ENCODE data around the gene PLXNB1.

DNA sequence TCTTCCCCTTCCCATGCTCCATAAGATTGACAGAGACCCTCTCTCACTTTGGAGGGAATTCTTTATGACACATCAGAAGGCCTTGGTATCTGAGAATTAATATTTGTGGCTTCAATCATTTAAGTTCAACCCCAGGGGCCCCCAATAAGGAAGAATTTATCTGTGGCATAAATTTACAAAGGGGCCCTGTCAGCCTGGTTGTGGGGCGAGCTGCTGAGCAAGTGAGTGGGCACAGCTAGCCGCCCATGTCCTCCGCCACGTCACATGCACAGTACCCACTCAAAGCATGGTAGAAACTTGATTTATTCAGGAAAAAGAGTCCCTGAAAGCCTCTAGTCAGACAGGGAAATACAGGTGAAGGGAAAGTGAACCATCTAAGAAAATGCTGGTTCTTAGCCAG, 13.3 kb downstream of the PLXNB1 start:
- TF ChIP-seq, protein P1, sequence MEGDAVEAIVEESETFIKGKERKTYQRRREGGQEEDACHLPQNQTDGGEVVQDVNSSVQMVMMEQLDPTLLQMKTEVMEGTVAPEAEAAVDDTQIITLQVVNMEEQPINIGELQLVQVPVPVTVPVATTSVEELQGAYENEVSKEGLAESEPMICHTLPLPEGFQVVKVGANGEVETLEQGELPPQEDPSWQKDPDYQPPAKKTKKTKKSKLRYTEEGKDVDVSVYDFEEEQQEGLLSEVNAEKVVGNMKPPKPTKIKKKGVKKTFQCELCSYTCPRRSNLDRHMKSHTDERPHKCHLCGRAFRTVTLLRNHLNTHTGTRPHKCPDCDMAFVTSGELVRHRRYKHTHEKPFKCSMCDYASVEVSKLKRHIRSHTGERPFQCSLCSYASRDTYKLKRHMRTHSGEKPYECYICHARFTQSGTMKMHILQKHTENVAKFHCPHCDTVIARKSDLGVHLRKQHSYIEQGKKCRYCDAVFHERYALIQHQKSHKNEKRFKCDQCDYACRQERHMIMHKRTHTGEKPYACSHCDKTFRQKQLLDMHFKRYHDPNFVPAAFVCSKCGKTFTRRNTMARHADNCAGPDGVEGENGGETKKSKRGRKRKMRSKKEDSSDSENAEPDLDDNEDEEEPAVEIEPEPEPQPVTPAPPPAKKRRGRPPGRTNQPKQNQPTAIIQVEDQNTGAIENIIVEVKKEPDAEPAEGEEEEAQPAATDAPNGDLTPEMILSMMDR (IDR thresholded peaks at IDR 0.05; ENCODE audit: insufficient read depth, low read length): no peak
- TF ChIP-seq POLR2AphosphoS5 (IDR thresholded peaks at IDR 0.05; ENCODE audit: low read depth) (no peak), GABPA (IDR thresholded peaks at IDR 0.05; ENCODE audit: low read depth) (no peak)
- TF ChIP-seq, protein P2, sequence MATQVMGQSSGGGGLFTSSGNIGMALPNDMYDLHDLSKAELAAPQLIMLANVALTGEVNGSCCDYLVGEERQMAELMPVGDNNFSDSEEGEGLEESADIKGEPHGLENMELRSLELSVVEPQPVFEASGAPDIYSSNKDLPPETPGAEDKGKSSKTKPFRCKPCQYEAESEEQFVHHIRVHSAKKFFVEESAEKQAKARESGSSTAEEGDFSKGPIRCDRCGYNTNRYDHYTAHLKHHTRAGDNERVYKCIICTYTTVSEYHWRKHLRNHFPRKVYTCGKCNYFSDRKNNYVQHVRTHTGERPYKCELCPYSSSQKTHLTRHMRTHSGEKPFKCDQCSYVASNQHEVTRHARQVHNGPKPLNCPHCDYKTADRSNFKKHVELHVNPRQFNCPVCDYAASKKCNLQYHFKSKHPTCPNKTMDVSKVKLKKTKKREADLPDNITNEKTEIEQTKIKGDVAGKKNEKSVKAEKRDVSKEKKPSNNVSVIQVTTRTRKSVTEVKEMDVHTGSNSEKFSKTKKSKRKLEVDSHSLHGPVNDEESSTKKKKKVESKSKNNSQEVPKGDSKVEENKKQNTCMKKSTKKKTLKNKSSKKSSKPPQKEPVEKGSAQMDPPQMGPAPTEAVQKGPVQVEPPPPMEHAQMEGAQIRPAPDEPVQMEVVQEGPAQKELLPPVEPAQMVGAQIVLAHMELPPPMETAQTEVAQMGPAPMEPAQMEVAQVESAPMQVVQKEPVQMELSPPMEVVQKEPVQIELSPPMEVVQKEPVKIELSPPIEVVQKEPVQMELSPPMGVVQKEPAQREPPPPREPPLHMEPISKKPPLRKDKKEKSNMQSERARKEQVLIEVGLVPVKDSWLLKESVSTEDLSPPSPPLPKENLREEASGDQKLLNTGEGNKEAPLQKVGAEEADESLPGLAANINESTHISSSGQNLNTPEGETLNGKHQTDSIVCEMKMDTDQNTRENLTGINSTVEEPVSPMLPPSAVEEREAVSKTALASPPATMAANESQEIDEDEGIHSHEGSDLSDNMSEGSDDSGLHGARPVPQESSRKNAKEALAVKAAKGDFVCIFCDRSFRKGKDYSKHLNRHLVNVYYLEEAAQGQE (IDR thresholded peaks at IDR 0.05; ENCODE audit: insufficient replicate concordance, low read depth): no peak

Measured in HL-60 (cell line).